Breast epithelium (tissue), 3 donors: ENCODE measurements around the gene FEZF2.

Experiments
- CTCF ChIP-seq, 3 donors: fragments of 450-650 bp; IDR thresholded peaks; one replicate each; pipeline ENCODE4 v1.5.1; 2016 to 2017; ENCODE audit warnings: antibody characterized with exemption in 3 of 3, mild to moderate bottlenecking in 3 of 3, moderate library complexity in 3 of 3
- POLR2A ChIP-seq: fragments of 450-650 bp; IDR thresholded peaks from one replicate; pipeline ENCODE4 v1.6.1; 2016; ENCODE audit warnings: antibody characterized with exemption, mild to moderate bottlenecking, moderate library complexity
- POLR2AphosphoS5 ChIP-seq, 3 donors: sonication (generic); formaldehyde crosslinking; IDR thresholded peaks; one replicate each; pipeline ENCODE4 v1.6.1; 2017; ENCODE audit warnings: antibody characterized with exemption in 3 of 3

- no peak for TF ChIP-seq POLR2AphosphoS5 (IDR thresholded peaks at IDR 0.05)
- TF ChIP-seq CTCF (IDR thresholded peaks at IDR 0.05): no peak
- no peak for TF ChIP-seq POLR2A
Observed at GRCh38 chr3:62371720-62372591, 1.4 kb downstream of the FEZF2 start.
